NCI-H1092 treated with DMSO at 0.1 percent for 48 hours (cell line): ENCODE measurements around the gene TBX3.

Source experiments
- DNase-seq: peaks from one replicate; lab custom pipeline; 2025; lab: John Stamatoyannopoulos, UW

TBX3 gene

GRCh38 chr12:114682785-114683708, 928 bp downstream of the TBX3 start:
- DNase-seq = peak; percentile 56

- DNase-seq = no peak
Observed at GRCh38 chr12:114682106-114682784, 1.7 kb downstream of the TBX3 start.

- no peak for DNase-seq
Observed at GRCh38 chr12:114681116-114681871, 2.7 kb downstream of the TBX3 start.

GRCh38 chr12:114680604-114681069, 3.3 kb downstream of the TBX3 start:
- DNase-seq = no peak

- DNase-seq = no peak
Observed at GRCh38 chr12:114679942-114680341, 4.0 kb downstream of the TBX3 start.

- DNase-seq = no peak
Observed at GRCh38 chr12:114679452-114679875, 4.5 kb downstream of the TBX3 start.

- DNase-seq = no peak
Observed at GRCh38 chr12:114678718-114679117, 5.3 kb downstream of the TBX3 start.

DNA sequence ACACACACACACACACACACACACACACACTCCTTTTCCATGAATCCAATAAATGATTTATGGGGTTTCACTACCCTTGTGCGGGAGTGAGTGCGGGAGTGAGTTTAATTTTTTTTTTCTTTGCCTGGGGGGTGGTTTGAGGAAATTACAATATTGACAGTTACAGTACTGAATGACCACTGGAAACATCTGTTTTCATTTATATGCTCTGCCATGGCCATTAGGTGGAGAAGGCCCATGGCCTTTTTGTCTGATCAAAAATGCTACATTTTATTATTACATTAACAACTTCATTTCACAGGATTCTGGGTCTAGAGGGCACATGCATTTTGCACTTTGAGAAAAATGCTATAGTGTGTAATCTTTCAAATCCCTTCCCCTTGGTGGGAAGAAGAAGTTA, 5.9 kb downstream of the TBX3 start:
- no peak for DNase-seq

- DNase-seq = no peak
Observed at GRCh38 chr12:114676142-114676741, 7.7 kb downstream of the TBX3 start.

- no peak for DNase-seq
Observed at GRCh38 chr12:114674251-114675047, 9.5 kb downstream of the TBX3 start.

DNA sequence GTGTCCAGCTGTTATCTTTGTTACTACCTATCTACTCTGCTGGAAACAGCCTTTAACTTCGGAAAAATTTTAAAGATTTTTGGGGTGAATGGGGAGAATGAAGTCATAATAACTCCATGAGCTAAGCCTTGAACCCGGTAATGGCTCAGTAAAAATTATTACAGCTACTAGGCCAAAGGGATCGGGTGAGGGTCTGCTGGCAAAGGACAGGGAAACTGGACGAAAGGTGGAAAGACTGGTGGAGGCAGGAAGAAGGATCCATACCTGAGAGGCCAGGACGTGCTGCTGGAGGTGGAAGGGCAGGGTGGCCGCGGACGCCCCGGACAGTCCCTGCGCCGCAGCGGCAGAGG, 10.1 kb downstream of the TBX3 start:
- no peak for DNase-seq

DNA sequence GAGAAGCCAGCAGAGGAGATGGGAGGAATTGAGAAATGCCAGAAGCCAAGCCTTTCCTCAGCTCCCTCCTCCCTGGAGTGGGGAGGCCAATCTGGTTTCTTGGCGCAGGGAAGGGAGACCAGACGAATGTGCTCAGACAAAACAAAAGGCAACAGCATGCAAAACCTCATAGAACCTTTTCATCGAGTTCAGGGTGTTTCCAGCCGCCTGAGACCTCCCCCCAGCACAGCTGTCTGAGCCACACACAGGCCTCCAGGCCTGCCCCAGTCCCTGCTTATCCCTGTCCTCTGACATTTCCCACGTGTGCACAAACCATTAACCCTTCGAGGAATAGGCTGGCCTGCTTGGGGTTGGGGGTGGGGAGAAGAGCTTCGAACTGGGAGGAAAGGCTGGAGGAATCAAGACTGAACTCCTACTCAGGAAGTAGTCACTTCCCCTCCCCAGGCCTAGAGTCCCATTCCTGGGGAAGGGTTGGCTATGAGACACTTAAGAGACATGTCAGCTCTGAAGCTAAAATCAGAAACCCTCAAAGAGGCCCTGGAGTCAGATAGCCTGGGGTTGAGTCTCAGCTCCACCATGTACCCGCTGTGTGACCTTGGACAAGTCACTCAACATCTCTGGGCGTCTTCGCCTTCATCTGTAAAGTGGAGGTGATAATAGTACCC, 10.7 kb downstream of the TBX3 start:
- DNase-seq = no peak

DNA sequence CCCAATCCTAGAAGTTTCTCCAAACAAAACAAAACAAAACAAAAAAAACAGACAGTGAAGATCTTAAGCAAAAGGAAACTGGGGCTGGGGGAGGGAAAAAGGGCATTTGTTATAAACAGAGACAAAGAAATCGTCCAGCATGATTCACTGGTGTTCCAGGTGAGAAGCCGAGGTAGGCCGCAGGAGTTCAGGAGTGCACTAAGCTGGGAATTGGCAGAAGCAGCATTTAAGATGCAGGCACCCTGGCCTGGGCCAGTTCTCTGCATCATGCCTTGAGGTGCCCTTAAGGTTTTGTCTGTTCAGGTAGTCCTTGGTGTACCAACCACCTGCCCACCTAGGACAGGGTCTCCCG, 11.2 kb downstream of the TBX3 start:
- DNase-seq = no peak

- no peak for DNase-seq
Observed at GRCh38 chr12:114671443-114672411, 12.2 kb downstream of the TBX3 start.

- DNase-seq = no peak
Observed at GRCh38 chr12:114671066-114671442, 12.9 kb downstream of the TBX3 start.

- DNase-seq = no peak
Observed at GRCh38 chr12:114670291-114670980, 13.5 kb downstream of the TBX3 start.

DNA sequence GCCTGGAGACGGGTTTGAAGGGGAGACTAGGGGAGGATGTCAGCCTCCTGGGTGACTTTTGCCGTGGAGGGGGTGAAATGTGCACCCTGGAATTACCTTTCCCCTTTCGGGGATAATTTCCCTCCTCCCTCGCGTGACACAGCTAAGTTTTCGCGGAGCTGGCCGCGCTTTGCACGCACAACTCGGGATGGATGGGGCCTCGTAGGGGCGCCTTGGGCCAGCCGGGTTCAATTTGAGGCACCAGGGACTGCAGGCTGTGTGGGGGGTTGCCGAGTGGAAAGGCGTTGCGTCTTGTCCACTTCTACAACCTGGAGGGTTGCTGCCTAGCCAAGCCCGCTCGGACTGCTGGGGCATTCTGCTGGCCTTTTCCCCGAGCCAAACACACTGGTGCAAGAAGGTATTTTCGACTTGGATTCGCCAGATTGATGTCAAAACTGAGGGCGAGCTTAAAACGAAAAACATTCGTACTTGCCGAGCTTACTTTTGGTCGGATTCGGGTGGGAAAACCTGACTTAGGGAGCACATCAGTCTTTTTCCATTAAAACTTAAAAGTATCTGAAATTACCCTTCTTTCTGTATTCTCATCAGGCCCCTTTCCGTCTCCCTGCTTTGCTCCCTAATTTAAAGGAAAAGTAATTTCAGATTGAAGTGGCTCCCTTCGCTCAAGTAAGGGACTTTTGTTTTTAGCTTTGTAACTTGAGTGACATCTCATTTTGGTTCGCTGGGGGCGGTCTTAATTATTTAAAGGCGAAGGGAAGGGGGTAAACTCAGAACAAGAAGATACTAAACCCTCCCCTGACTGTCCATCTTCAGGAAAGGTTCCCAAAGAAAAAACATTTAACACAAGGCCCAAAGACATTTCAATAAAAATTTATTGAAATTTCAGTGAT, 14.3 kb downstream of the TBX3 start:
- no peak for DNase-seq

DNA sequence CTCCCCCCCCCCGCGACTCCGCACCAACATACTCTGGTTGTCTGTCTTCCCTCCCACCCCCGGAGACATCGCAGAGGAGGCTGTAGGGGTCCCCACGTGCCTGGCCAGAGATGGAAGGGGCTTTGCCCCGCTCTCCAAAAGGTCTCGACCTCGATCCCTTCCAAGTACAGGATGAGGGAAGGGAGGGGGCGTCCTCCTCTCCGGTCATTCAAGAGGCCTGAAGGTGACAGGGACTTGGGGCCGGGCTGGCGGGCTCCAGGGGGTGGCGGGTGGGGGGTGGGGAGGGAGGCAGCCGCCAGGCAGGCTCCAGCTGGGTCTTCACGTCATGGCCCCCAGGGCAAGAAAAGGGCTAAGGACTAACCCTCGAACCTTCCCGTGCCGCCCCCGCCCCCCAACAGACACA, 15.1 kb downstream of the TBX3 start:
- DNase-seq = no peak
